Ascending aorta (tissue), 2 donors: ENCODE data around the gene RAPSN. TPM values are rescaled to one million over a fixed set of nuclear protein-coding genes. Genes with fewer than 3 reads are reported as not detected.
A peak's percentile ranks its signal among the peaks of the same experiment; 100 is the strongest.

ENCODE experiments used
- DNase-seq, 2 donors: peaks; one replicate each; pipeline ENCODE4 v3.0.0-alpha.2; 2019; ENCODE audit warnings: low spot score in 2 of 2
- H3K27ac ChIP-seq, 2 donors: fragments of 200-600 bp; sonication (generic); one replicate each; pipeline ENCODE4 v1.5.1; 2016 to 2017; ENCODE audit warnings: mild to moderate bottlenecking in 1 of 2
- H3K27me3 ChIP-seq: fragments of 200-600 bp; sonication (generic); one replicate; pipeline ENCODE4 v1.5.1; 2017
- H3K36me3 ChIP-seq, 2 donors: fragments of 200-600 bp; sonication (generic); one replicate each; pipeline ENCODE4 v1.5.1; 2016
- H3K4me1 ChIP-seq, 2 donors: fragments of 200-600 bp; sonication (generic); one replicate each; pipeline ENCODE4 v1.5.1; 2016 to 2017; ENCODE audit warnings: mild to moderate bottlenecking in 1 of 2
- H3K4me3 ChIP-seq, 2 donors: fragments of 200-600 bp; sonication (generic); one replicate each; pipeline ENCODE4 v1.5.1; 2016 to 2017; ENCODE audit warnings: mild to moderate bottlenecking in 1 of 2
- H3K9me3 ChIP-seq, 2 donors: fragments of 200-600 bp; sonication (generic); one replicate each; pipeline ENCODE4 v1.5.1; 2016
- intact Hi-C: fragments of 100-400 bp; cut with DNase I; formaldehyde crosslinking; loops from one replicate; pipeline ENCODE4 v1.15.1; 2023
- total RNA-seq: library from RNA; depleted of rRNA; stranded (reverse); fragments of >200 nt; gene quantifications from one replicate; pipeline ENCODE4 v1.1.0, GENCODE V29; 2016
- TF ChIP-seq, protein P1 (sequence below), 3 experiments: fragments of 200-600 bp in 2 of 3; fragments of 450-650 bp in 1 of 3; sonication (generic) in 2 of 3; IDR thresholded peaks; one replicate each; pipeline ENCODE4 v1.5.1; 2016 to 2019; ENCODE audit warnings: antibody characterized with exemption in 3 of 3, mild to moderate bottlenecking in 1 of 3, moderate library complexity in 1 of 3

RAPSN gene
- total RNA-seq, 1 donor from 2014 or later: not detected

DNA sequence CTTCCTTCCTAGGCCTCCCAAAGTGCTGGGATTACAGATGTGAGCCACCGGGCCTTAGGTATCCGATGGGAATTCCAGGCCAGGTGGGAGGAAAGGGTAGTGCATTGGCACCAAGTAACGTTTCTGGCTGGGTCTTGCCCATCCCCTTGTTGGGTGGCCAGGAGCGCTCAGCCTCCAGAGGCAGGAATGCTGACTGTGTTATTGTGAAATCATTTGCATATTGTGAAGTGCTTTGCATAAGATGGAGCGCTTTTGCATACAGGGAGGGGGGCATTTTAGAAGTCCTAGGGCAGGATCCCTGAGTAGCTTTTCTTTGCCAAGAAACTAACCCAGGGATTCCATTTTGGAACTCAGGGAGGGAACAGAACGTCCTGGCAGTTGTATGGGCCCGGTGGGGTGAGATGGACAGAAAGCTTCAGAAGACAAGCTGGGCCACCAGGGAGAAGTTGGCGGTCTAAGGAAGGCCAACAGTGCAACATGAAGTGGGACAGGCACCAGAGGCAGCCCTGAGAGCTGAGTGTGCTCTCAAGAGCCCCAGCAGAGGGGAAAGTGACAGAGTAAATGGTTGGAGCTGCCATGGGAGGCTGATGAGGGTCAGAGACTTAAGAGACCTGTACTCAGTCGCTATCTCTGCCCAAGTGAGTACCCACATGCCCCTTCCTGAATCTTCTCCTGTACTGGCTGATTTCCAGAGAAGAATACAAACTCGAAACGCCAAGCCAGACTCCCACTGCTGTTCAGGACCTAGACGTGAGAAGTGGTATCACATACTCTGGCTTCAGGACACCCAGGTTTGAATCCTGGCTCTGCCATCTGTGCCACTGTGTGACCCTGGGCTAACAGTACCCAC, 41.8 kb downstream of the RAPSN start:
- intact Hi-C loops: loop anchor here (5.0 kb wide), 3 partner anchors 170 to 1490 kb away; partner anchors contain the start of genes FNBP4, KBTBD4, NDUFS3 and PEX16
- peak overlapping the region; percentile 60 to 87 for H3K4me3 ChIP-seq
- H3K9me3 ChIP-seq: no peaks in the 10 kb centered on the region
- TF ChIP-seq, protein P1, sequence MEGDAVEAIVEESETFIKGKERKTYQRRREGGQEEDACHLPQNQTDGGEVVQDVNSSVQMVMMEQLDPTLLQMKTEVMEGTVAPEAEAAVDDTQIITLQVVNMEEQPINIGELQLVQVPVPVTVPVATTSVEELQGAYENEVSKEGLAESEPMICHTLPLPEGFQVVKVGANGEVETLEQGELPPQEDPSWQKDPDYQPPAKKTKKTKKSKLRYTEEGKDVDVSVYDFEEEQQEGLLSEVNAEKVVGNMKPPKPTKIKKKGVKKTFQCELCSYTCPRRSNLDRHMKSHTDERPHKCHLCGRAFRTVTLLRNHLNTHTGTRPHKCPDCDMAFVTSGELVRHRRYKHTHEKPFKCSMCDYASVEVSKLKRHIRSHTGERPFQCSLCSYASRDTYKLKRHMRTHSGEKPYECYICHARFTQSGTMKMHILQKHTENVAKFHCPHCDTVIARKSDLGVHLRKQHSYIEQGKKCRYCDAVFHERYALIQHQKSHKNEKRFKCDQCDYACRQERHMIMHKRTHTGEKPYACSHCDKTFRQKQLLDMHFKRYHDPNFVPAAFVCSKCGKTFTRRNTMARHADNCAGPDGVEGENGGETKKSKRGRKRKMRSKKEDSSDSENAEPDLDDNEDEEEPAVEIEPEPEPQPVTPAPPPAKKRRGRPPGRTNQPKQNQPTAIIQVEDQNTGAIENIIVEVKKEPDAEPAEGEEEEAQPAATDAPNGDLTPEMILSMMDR (IDR thresholded peaks at IDR 0.05): no peak
- no peak for DNase-seq
- H3K36me3 ChIP-seq: peaks cover 15 to 16% of the 10 kb centered on the region in 2 donors
- peaks cover 10 to 33% of the 10 kb centered on the region in 2 donors for H3K4me1 ChIP-seq
- no peaks in the 10 kb centered on the region for H3K27me3 ChIP-seq
- H3K27ac ChIP-seq: peak overlapping the region; percentile 95

DNA sequence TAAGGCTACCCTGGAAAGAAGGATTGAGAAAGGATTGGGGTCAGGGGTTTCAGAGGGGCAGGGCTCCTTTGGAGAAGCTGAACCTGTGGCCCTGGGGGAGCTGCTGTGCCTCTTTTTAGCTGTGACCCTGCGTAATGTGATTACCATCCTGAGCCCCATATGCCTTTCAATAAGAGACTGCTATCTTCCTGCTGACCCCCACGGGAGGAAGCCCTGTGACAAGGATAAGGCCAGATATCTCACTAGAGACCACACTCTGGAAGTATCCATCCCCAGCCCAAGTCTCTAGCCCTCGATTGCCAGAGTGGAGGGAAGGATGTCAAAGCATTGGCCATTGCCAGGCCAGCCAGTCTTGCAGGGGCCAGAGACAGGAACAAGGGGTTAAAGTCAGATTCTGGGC, 45.4 kb downstream of the RAPSN start:
- TF ChIP-seq, protein P1 (IDR thresholded peaks at IDR 0.05): no peak
- Histone ChIP-seq H3K9me3 (no peaks in the 10 kb centered on the region), H3K27ac (no peak overlapping the region), H3K36me3 (no peaks in the 10 kb centered on the region), H3K4me3 (no peak overlapping the region), H3K27me3 (no peaks in the 10 kb centered on the region), H3K4me1 (peaks cover 4 to 21% of the 10 kb centered on the region in 2 donors)
- no peak for DNase-seq
- intact Hi-C loops: no loop called here

DNA sequence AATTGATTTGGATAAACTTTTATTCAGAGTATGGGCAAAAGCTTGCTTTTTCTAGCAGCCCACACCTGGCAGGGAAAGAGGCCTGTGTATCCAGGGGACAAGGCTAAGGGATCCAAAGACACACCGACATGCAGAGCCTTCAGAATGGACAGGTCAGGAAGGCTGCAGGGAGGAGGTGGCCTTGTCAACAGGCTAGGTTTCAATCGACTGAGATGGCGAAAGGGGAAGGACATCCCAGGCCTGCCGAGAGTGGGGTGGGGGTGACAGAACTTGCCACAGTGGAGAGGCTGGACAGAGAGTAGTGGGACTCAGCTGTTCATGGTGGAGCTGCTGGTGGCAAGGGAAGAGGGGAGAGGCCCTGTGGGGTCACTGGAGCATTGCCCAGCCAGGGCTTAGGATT, 45.8 kb downstream of the RAPSN start:
- H3K9me3 ChIP-seq: no peaks in the 10 kb centered on the region
- intact Hi-C loops: no loop called here
- no peak overlapping the region for H3K4me3 ChIP-seq
- no peaks in the 10 kb centered on the region for H3K27me3 ChIP-seq
- H3K4me1 ChIP-seq: peaks cover 4 to 21% of the 10 kb centered on the region in 2 donors
- no peak for DNase-seq
- TF ChIP-seq, protein P1 (IDR thresholded peaks at IDR 0.05): no peak
- no peak overlapping the region for H3K27ac ChIP-seq
- no peaks in the 10 kb centered on the region for H3K36me3 ChIP-seq

DNA sequence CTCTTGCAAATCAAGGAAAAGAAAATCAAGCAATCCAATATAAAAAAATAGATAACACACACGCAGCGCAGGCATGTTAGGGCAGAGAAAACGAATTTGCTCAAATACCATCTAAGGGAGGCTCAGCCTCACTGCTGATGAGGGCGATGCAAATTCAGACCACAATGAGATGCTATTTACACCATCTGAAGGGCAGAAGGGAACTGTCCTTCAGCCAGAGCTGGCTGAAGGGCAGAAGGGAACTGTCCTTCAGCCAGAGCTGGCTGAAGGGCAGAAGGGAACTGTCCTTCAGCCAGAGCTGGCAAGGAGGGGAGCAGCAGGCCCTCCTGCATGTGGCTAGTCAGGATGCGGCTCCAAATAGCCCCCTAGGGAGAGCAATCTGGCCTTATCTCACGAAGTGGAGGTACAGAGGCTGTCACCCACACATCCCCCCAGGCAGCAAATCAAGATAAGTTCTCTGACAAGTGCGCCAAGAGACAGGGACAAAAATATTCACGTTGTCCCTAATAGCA, 48.1 kb downstream of the RAPSN start:
- no peaks in the 10 kb centered on the region for H3K36me3 ChIP-seq
- intact Hi-C loops: loop anchor here (1.0 kb wide), 1 partner anchor 27 kb away; no protein-coding TSS in a partner anchor
- peaks cover 4 to 9% of the 10 kb centered on the region in 2 donors for H3K4me1 ChIP-seq
- peak overlapping the region; percentile 75 to 77 for H3K27ac ChIP-seq
- H3K9me3 ChIP-seq: no peaks in the 10 kb centered on the region
- DNase-seq: no peak
- H3K27me3 ChIP-seq: no peaks in the 10 kb centered on the region
- peak overlapping the region; percentile 57 to 66 for H3K4me3 ChIP-seq
- TF ChIP-seq, protein P1 (IDR thresholded peaks at IDR 0.05): no peak

DNA sequence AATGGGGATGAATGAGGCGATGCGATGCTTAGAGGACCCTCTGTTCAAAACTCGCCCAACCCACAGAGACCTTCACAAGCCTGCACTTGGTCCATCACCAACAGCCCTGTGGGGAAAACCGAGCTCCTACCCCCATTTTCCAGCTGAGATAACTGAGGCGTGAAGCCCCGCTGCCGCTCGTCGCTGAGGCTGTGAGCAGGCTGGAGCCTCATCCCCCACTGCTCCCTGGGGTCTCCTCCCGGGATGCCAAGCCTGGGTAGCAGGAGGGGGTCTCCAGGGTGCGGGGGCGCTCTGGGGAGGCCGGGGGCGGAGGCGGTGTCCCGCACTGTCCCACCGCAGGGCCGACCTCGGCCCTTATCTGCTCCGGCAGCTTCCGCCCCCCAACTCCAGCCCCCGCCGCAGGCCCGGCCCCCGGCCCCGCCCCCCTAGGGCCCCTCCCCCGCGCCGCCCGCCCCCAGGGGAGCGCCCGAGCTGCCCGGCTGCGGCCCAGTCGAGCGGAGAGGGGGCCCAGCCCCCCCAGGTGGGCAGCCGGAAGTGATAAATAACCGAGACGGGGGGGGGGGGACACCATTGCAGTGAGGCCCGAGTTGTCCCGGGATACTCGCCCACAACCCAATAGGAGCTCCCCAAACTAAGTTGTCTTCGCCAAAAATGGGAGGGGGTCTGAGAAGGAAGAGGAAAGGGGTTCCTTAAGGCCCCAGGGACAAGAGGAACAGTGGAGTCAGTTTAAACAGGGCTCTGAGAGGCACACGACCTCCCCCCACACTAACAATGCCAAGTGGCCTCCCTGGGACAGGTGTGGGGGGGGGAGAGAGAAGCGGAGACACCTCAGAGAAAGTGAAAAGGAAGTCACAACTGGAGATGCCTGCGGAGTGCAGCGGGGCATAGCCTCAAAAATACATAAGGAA, 48.8 kb downstream of the RAPSN start:
- no peak for DNase-seq

More for the DNA sequence above, 48.8 kb downstream of the RAPSN start:
- intact Hi-C loops: loop anchor here (1.0 kb wide), 1 partner anchor 26 kb away; no protein-coding TSS in a partner anchor
- H3K36me3 ChIP-seq: no peaks in the 10 kb centered on the region
- H3K4me1 ChIP-seq: peaks cover 4 to 9% of the 10 kb centered on the region in 2 donors
- TF ChIP-seq, protein P1 (IDR thresholded peaks at IDR 0.05): no peak
- H3K27me3 ChIP-seq: no peaks in the 10 kb centered on the region
- H3K9me3 ChIP-seq: no peaks in the 10 kb centered on the region
- peak overlapping the region; percentile 75 to 77 for H3K27ac ChIP-seq
- H3K4me3 ChIP-seq: peak overlapping the region; percentile 57 to 66
